Left lung (tissue), 10 donors: ENCODE measurements around the gene RERE. TPM values are rescaled to one million over a fixed set of nuclear protein-coding genes. Genes with fewer than 3 reads are reported as not detected.

Experiments used
- ATAC-seq: fragments of 200-7000 bp; cut with Tn5 transposase; one replicate; pipeline ENCODE4 v1.9.1; 2020; ENCODE audit warnings: moderate library complexity
- DNase-seq, 4 donors: peaks; one replicate each; pipeline ENCODE4 v3.0.0-alpha.2; 2013 to 2020
- H3K27ac ChIP-seq, 2 donors: fragments of 200-600 bp; sonication (generic) in 1 of 2; one replicate each; pipeline versions ENCODE4 v1.5.0 to v1.8.0; 2020 to 2021
- H3K27me3 ChIP-seq, 2 donors: fragments of 200-600 bp; sonication (generic) in 1 of 2; one replicate each; pipeline versions ENCODE4 v1.5.0 to v1.8.0; 2020 to 2021
- H3K36me3 ChIP-seq, 2 donors: fragments of 200-600 bp; sonication (generic) in 1 of 2; one replicate each; pipeline versions ENCODE4 v1.5.0 to v1.8.0; 2020 to 2021
- H3K4me1 ChIP-seq, 2 donors: fragments of 200-600 bp; one replicate each; pipeline ENCODE4 v1.8.0; 2021
- H3K4me3 ChIP-seq, 2 donors: fragments of 200-600 bp; sonication (generic) in 1 of 2; one replicate each; pipeline versions ENCODE4 v1.5.0 to v1.8.0; 2020 to 2021; ENCODE audit warnings: mild to moderate bottlenecking in 1 of 2
- H3K9me3 ChIP-seq, 2 donors: fragments of 200-600 bp; sonication (generic) in 1 of 2; one replicate each; pipeline versions ENCODE4 v1.5.0 to v1.8.0; 2020 to 2021
- intact Hi-C, 2 donors: fragments of 100-400 bp; cut with DNase I; formaldehyde crosslinking; loops; one replicate each; pipeline versions ENCODE4 v1.11.2 to v1.14.2; 2022
- polyA plus RNA-seq, 6 donors: library from polyadenylated mRNA; unstranded; fragments of 120-200 nt; gene quantifications; one replicate each; pipeline ENCODE4 v1.2.1, GENCODE V29; 2013; ENCODE audit not compliant: insufficient read length in 6 of 6
- total RNA-seq, 2 donors: library from RNA; stranded (reverse); fragmentation: NEBNext Ultra II Directional; extraction: Animal tissue kit (Norgen Biotek cat#: 25700); gene quantifications; one replicate each; pipeline ENCODE4 v1.2.1, GENCODE V29; 2021
- TF ChIP-seq, protein P1 (sequence below), 2 donors: fragments of 200-600 bp; sonication (generic) in 1 of 2; IDR thresholded peaks; one replicate each; pipeline versions ENCODE4 v1.5.0 to v1.8.0; 2021; ENCODE audit warnings: antibody characterized with exemption in 2 of 2
- donor health status: DM: no; HTN: yes; CAD: no.
- donor health status: DM: no; HTN: no; CAD: no.

Gene RERE
- total and polyA plus RNA-seq, 8 donors: 73.3 to 135 (median 130) TPM

GRCh38 chr1:8368956-8369639 lies 448.3 kb downstream of the RERE start:
- H3K9me3 ChIP-seq: no peaks in the 10 kb centered on the region
- intact Hi-C loops: no loop called here
- no peak for DNase-seq
- peaks cover 29 to 58% of the 10 kb centered on the region in 2 donors for H3K4me1 ChIP-seq
- H3K4me3 ChIP-seq: no peak overlapping the region
- TF ChIP-seq, protein P1, sequence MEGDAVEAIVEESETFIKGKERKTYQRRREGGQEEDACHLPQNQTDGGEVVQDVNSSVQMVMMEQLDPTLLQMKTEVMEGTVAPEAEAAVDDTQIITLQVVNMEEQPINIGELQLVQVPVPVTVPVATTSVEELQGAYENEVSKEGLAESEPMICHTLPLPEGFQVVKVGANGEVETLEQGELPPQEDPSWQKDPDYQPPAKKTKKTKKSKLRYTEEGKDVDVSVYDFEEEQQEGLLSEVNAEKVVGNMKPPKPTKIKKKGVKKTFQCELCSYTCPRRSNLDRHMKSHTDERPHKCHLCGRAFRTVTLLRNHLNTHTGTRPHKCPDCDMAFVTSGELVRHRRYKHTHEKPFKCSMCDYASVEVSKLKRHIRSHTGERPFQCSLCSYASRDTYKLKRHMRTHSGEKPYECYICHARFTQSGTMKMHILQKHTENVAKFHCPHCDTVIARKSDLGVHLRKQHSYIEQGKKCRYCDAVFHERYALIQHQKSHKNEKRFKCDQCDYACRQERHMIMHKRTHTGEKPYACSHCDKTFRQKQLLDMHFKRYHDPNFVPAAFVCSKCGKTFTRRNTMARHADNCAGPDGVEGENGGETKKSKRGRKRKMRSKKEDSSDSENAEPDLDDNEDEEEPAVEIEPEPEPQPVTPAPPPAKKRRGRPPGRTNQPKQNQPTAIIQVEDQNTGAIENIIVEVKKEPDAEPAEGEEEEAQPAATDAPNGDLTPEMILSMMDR (IDR thresholded peaks at IDR 0.05): no peak
- peak; percentile 2 for ATAC-seq
- peaks cover 0 to 56% of the 10 kb centered on the region in 2 donors for H3K36me3 ChIP-seq
- H3K27ac ChIP-seq: no peak overlapping the region
- H3K27me3 ChIP-seq: no peaks in the 10 kb centered on the region

DNA sequence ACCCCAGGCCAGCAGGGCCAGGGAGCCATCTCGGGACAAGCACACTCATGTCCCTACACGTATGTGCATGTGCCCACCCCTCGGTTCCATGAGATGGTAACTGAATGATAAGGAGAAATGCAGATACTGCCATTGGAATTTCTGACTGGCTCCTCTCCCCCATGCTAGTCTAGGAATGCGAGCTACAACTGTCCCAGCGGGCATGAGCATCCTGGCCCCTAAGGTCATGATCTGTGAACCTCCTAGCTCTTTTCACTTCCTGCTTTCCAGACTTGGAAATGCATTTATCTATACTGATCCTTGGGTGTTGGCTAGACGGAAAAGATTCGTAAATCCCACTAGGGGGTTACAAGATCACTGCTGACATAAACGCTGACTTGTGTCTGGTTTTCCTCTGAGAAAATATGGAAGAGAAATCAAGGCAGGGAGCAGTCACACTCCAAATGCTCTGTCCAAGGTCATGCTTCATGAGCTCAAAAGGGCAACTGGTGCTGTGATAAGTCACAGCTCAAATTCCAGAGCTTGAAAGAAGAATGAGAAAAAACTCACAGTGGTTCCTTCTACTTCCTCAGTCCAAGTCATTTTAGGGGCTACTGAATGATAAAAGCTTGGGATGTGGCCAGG lies 449.8 kb downstream of the RERE start:
- peaks cover 17 to 53% of the 10 kb centered on the region in 2 donors for H3K4me1 ChIP-seq
- DNase-seq (no peak), ATAC-seq (no peak)
- H3K9me3 ChIP-seq: no peaks in the 10 kb centered on the region
- no peaks in the 10 kb centered on the region for H3K27me3 ChIP-seq
- H3K27ac ChIP-seq: no peak overlapping the region
- TF ChIP-seq, protein P1 (IDR thresholded peaks at IDR 0.05): no peak
- intact Hi-C loops: no loop called here
- H3K4me3 ChIP-seq: no peak overlapping the region
- peaks cover 0 to 58% of the 10 kb centered on the region in 2 donors for H3K36me3 ChIP-seq

GRCh38 chr1:8365661-8366362 lies 451.6 kb downstream of the RERE start:
- DNase-seq (no peak), ATAC-seq (no peak)
- TF ChIP-seq, protein P1 (IDR thresholded peaks at IDR 0.05): no peak
- peaks cover 0 to 68% of the 10 kb centered on the region in 2 donors for H3K36me3 ChIP-seq
- H3K4me3 ChIP-seq: no peak overlapping the region
- intact Hi-C loops: no loop called here
- H3K27me3 ChIP-seq: no peaks in the 10 kb centered on the region
- peaks cover 6 to 37% of the 10 kb centered on the region in 2 donors for H3K4me1 ChIP-seq
- H3K9me3 ChIP-seq: no peaks in the 10 kb centered on the region
- H3K27ac ChIP-seq: no peak overlapping the region

DNA sequence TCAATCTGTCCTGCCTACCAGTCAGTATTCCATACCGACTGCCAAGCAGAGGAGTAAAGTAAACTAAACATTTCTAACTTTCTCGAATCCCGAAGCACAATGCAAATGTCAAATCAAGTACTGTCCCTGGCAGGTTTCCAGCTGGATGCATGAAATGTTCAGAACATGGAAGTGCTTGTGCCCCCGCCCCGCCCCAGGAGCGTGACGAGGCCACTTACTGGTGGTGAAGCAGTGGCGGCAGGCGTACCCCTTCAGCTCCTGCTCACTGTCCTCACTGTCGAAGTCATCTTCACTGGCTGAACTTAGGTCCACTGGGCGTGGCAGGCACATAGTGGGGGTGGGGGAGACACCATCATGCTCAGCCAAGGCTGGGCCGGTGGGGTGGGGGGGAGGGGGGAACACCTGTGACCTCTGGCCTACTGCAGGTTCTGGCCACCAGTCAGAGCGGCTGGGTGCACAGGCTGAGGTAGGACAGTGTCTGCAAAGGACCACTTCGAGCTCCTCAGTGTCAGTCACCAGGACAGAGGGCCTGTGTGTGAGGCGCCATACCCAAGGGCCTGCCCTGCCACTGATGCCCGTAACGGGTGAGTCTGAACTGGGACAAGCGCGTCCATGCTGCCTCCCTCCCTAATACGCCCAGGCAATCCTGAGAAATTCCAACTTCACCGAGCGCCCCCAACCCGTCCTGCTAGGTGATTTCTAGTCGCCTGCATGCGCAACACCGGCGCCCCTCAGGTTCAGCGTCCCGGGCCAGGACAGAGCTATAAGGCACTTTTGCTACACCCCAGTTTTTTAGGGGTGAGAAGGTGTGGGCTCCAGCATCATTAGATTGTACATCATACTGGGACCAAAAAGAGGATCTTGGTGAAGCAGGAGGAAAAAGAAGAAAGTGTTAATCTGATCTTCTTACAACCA lies 452.7 kb downstream of the RERE start:
- ATAC-seq (peak; percentile 11), DNase-seq (peak in 1 of 4 donors; percentile 68)
- Histone ChIP-seq H3K36me3 (peaks cover 0 to 77% of the 10 kb centered on the region in 2 donors), H3K27me3 (no peaks in the 10 kb centered on the region), H3K4me3 (no peak overlapping the region), H3K4me1 (peaks cover 0 to 27% of the 10 kb centered on the region in 2 donors), H3K27ac (peak overlapping the region in 1 of 2 donors; percentile 23), H3K9me3 (no peaks in the 10 kb centered on the region)
- TF ChIP-seq, protein P1 (IDR thresholded peaks at IDR 0.05): no peak
- intact Hi-C loops: no loop called here
